GM12891 (cell line): ENCODE results near the gene HMG20B.

ENCODE experiments used
- POLR2A ChIP-seq: IDR thresholded peaks from 2 replicates; pipeline ENCODE4 v1.6.1; 2011; ENCODE audit warnings: low read depth, low read length, control low read depth
- POLR2AphosphoS5 ChIP-seq: IDR thresholded peaks from 2 replicates; pipeline ENCODE4 v1.6.1; 2011; ENCODE audit warnings: low read depth, low read length, control low read depth
- SPI1 ChIP-seq: IDR thresholded peaks from 2 replicates; pipeline ENCODE4 v1.6.1; 2011; ENCODE audit warnings: low read depth, low read length, control low read depth

GRCh38 chr19:3627351-3627723, 54.6 kb downstream of the HMG20B start:
- TF ChIP-seq POLR2AphosphoS5 (no peak), SPI1 (no peak), POLR2A (no peak)
